HG02588 (cell line): Measurements from ENCODE around the gene ENPP1.
A peak's percentile ranks its signal among the peaks of the same experiment; 100 is the strongest.
"Not testable (repeated sequence)": the region's sequence is repeated elsewhere in the genome, so short reads cannot be mapped to it uniquely, and the experiment has no call there.

ENCODE experiments used
- ATAC-seq: cut with Tn5 transposase; IDR thresholded peaks from one replicate; pipeline ENCODE4 v1.9.1; 2021; ENCODE audit warnings: mild to moderate bottlenecking, moderate library complexity; ENCODE audit not compliant: unreplicated experiment

The ENPP1 gene

GRCh38 chr6:131867744-131868143, 59.9 kb downstream of the ENPP1 start:
- ATAC-seq = no peak

- ATAC-seq = no peak
Observed at GRCh38 chr6:131868836-131869235, 61.0 kb downstream of the ENPP1 start.

GRCh38 chr6:131875647-131876046, 67.8 kb downstream of the ENPP1 start:
- no peak for ATAC-seq

- ATAC-seq = no peak
Observed at GRCh38 chr6:131876545-131876944, 68.7 kb downstream of the ENPP1 start.

GRCh38 chr6:131877999-131878789, 70.4 kb downstream of the ENPP1 start:
- ATAC-seq = no peak

- ATAC-seq = no peak
Observed at GRCh38 chr6:131883016-131883415, 75.2 kb downstream of the ENPP1 start.

- no peak for ATAC-seq
Observed at GRCh38 chr6:131885237-131885636, 77.4 kb downstream of the ENPP1 start.

GRCh38 chr6:131886517-131886916, 78.7 kb downstream of the ENPP1 start:
- ATAC-seq = no peak

- no peak for ATAC-seq
Observed at GRCh38 chr6:131890091-131890490, 82.3 kb downstream of the ENPP1 start.

- ATAC-seq = no peak
Observed at GRCh38 chr6:131893198-131893597, 85.4 kb downstream of the ENPP1 start.

- ATAC-seq = no peak
Observed at GRCh38 chr6:131894493-131895424, 86.9 kb downstream of the ENPP1 start.

GRCh38 chr6:131897050-131897435, 89.2 kb downstream of the ENPP1 start:
- ATAC-seq = no peak

GRCh38 chr6:131897621-131898020, 89.8 kb downstream of the ENPP1 start:
- ATAC-seq = no peak

- no peak for ATAC-seq
Observed at GRCh38 chr6:131898718-131899117, 90.9 kb downstream of the ENPP1 start.

GRCh38 chr6:131900231-131900630, 92.4 kb downstream of the ENPP1 start:
- ATAC-seq = no peak

GRCh38 chr6:131901326-131901873, 93.6 kb downstream of the ENPP1 start:
- ATAC-seq = not testable (repeated sequence)

- ATAC-seq = not testable (repeated sequence)
Observed at GRCh38 chr6:131903734-131904133, 95.9 kb downstream of the ENPP1 start.

GRCh38 chr6:131908787-131909186, 101.0 kb downstream of the ENPP1 start:
- ATAC-seq = not testable (repeated sequence)

- peak; percentile 99 for ATAC-seq
Observed at GRCh38 chr6:131909408-131910218, 101.8 kb downstream of the ENPP1 start.

- peak; percentile 8 for ATAC-seq
Observed at GRCh38 chr6:131910219-131910589, 102.4 kb downstream of the ENPP1 start.

- no peak for ATAC-seq
Observed at GRCh38 chr6:131910956-131911355, 103.1 kb downstream of the ENPP1 start.
